SK-MEL-5 (cell line): ENCODE data around the gene PARD6G. TPM values are rescaled to one million over a fixed set of nuclear protein-coding genes. Genes with fewer than 3 reads are reported as not detected.
"Not testable (repeated sequence)": the region's sequence is repeated elsewhere in the genome, so short reads cannot be mapped to it uniquely, and the experiment has no call there.

Experiments used
- DNase-seq: peaks from one replicate; pipeline ENCODE4 v3.0.0-alpha.2; 2016; ENCODE audit warnings: low read depth, low spot score
- in situ Hi-C: cut with HindIII; loops from 2 replicates; pipeline ENCODE4 v1.10.0; 2016; ENCODE audit warnings: low sequenced_read_pairs, high pct_unique_total_duplicates, low pct_unique_long_range_greater_than_20kb
- polyA plus RNA-seq, 2 experiments: library from polyadenylated mRNA; depleted of rRNA; stranded (reverse); fragments of >200 nt; gene quantifications; 2 replicates each; pipeline ENCODE4 v1.2.3, GENCODE V29; 2015
- total RNA-seq: library from RNA; depleted of rRNA; stranded (reverse); fragments of >200 nt; shearing (Covaris generic); gene quantifications from 2 replicates; pipeline ENCODE4 v1.2.3, GENCODE V29; 2014; rRNA removed

PARD6G gene
- 8.6 and 8.8 TPM in 2 replicates for total RNA-seq
- polyA plus RNA-seq (2015; cell fraction: cytosol; rRNA removed) = 16.4 and 20.4 TPM in 2 replicates
- 8.1 and 10.0 TPM in 2 replicates for polyA plus RNA-seq (2015; cell fraction: nucleus; rRNA removed)

GRCh38 chr18:80247393-80247841, at the start of gene PARD6G:
Gene PARD6G (minus strand): TSS chr18:80247514. CDS start chr18:80247348, 166 bp downstream.
- DNase-seq = peak; percentile 69
- in situ Hi-C loops = no loop called here

GRCh38 chr18:80262241-80263033, 15.1 kb upstream of the PARD6G start:
- not testable (repeated sequence) for DNase-seq

GRCh38 chr18:80259610-80260009, 12.3 kb upstream of the PARD6G start:
- no peak for DNase-seq
- in situ Hi-C loops = no loop called here

More at GRCh38 chr18:80262241-80263033, 15.1 kb upstream of the PARD6G start:
- in situ Hi-C loops = not testable (repeated sequence)

- in situ Hi-C loops = no loop called here
- no peak for DNase-seq
Measured at GRCh38 chr18:80258640-80259039, 11.3 kb upstream of the PARD6G start.

GRCh38 chr18:80257579-80258543, 10.5 kb upstream of the PARD6G start:
- peak; percentile 78 for DNase-seq
- in situ Hi-C loops = not testable (repeated sequence)

- DNase-seq = no peak
- in situ Hi-C loops = no loop called here
Measured at GRCh38 chr18:80254971-80255500, 7.7 kb upstream of the PARD6G start.

- peak; percentile 23 for DNase-seq
- in situ Hi-C loops = no loop called here
Measured at GRCh38 chr18:80253871-80254492, 6.7 kb upstream of the PARD6G start.

GRCh38 chr18:80253236-80253635, 5.9 kb upstream of the PARD6G start:
- no peak for DNase-seq
- in situ Hi-C loops = no loop called here

- in situ Hi-C loops = no loop called here
- peak; percentile 30 for DNase-seq
Measured at GRCh38 chr18:80252136-80252535, 4.8 kb upstream of the PARD6G start.

GRCh38 chr18:80251700-80252099, 4.4 kb upstream of the PARD6G start:
- in situ Hi-C loops = no loop called here
- DNase-seq = no peak

- in situ Hi-C loops = no loop called here
- DNase-seq = no peak
Measured at GRCh38 chr18:80250740-80251364, 3.5 kb upstream of the PARD6G start.

- in situ Hi-C loops = no loop called here
- peak; percentile 49 for DNase-seq
Measured at GRCh38 chr18:80249217-80250093, 2.1 kb upstream of the PARD6G start.

GRCh38 chr18:80246445-80247392, 595 bp downstream of the PARD6G start:
- in situ Hi-C loops = no loop called here
- DNase-seq = peak; percentile 28

- DNase-seq = no peak
- in situ Hi-C loops = no loop called here
Measured at GRCh38 chr18:80245781-80246444, 1.4 kb downstream of the PARD6G start.
